Stimulated activated CD4-positive, alpha-beta T cell treated with anti-CD3 and anti-CD28 coated beads, TNF-alpha, amount 100 ng/mL, for 1 hour (primary cell): ENCODE measurements around the gene CGAS.
"Not testable (repeated sequence)": the region's sequence is repeated elsewhere in the genome, so short reads cannot be mapped to it uniquely, and the experiment has no call there.

ENCODE experiments used
- DNase-seq, 3 donors: peaks; one replicate each; pipeline ENCODE4 v3.0.0-alpha.2; 2020; ENCODE audit warnings: low read depth in 3 of 3, low spot score in 1 of 3

Gene CGAS

DNA sequence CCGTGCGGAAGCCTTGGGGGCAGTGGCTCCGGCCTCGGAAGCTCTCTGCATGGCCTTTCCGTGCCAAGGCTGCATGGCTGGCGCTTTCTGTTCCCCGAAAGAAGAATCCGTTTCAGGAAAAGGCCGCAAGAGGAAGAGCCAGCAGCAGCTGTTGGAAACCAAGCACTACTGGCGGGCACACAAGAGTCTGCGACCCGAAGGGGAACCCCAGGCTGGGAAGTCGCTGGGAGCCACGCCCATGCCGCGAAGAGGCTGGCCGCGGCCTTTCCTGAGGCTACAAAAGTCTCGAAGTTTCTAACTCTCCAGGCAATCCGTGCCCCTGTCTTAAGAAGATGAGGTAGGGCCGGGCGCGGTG lies at the start of gene CGAS:
CGAS (minus strand) TSS at position 191 of the 355 bp plus-strand sequence; CDS start at position 75, 116 bp downstream.
- peak; percentile 40 to 64 (median 57) for DNase-seq

DNA sequence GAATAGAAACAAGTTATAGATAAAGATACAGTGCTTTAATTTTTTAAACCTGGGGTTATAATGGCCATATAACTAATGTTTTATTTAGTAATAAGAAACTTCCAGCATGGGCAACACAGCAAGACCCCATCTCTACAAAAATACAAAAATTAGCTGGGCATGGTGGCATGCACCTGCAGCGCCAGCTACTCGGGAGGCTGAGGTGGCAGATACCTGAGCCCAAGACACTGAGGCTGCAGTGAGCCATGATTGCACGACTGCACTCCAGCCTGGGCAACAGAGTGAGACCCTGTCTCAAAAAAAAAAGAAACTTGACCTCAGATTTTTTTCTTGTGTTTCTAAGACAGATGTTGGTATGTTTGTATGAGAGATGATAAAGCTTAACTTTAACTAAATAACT lies 45.8 kb upstream of the CGAS start:
- no peak for DNase-seq

GRCh38 chr6:73491377-73491776 lies 39.3 kb upstream of the CGAS start:
- no peak for DNase-seq

DNA sequence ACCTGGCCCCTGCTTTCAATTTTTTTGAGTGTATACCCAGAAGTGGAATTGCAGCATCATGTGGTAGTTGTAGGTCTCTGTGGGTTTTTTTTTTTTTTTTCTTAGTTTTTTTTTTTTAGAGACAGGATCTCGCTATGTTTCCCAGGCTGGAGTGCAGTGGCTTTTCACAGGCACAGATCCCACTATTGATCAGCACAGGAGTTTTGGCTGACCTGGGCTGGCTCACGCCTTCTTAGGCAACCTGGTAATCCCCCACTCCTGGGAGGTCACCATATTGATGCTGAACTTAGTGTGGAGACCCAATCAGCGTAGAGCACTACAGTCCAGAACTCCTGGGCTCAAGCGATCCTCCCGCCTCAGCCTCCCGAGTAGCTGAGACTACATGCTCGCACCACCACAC lies 35.4 kb upstream of the CGAS start:
- DNase-seq: no peak

DNA sequence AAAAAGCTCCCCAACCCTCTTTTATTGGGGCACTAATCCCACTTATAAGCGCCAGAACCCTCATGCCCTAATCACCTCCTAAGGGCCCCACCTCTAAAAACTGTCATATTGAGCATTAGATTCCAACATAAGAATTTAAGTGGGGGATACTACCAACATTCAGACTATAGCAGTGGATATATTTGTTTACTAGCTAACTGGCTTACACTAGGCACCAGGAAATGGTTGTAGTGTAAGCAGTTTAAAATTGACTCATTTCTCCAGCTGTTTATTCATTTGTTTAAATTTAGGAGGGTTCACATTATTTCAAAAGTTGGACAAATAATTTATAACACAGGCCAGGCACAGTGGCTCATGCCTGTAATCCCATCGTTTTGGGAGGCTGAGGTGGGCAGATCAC lies 32.3 kb upstream of the CGAS start:
- no peak for DNase-seq

DNA sequence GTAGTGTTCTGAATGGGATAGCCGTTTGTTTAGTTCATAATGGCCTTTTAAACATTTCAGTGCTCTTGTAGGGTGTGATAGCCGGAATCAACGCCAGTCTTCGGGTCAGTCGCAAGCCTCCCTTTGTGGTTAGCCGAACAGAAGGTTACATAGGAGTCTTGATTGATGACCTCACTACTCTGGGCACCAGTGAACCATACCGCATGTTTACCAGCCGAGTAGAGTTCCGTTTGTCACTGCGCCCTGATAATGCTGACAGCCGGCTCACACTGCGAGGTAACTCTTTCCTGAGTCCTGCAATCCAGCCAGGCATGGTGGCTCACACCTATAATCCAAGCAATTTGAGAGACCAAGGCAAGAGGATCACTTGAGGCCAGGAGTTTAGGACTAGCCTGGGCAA lies 29.9 kb upstream of the CGAS start:
- DNase-seq: no peak

- DNase-seq: no peak
Observed at GRCh38 chr6:73477407-73477806, 25.3 kb upstream of the CGAS start.

GRCh38 chr6:73476723-73477122 lies 24.6 kb upstream of the CGAS start:
- no peak for DNase-seq

- DNase-seq: no peak
Observed at GRCh38 chr6:73471686-73472290, 19.7 kb upstream of the CGAS start.

- DNase-seq: peak; percentile 42 to 66 (median 55)
Observed at GRCh38 chr6:73461537-73462350, 9.6 kb upstream of the CGAS start, which contains the start of gene MTO1. MTO1 (plus strand) TSS chr6:73461737; CDS start chr6:73461855, 118 bp downstream.

DNA sequence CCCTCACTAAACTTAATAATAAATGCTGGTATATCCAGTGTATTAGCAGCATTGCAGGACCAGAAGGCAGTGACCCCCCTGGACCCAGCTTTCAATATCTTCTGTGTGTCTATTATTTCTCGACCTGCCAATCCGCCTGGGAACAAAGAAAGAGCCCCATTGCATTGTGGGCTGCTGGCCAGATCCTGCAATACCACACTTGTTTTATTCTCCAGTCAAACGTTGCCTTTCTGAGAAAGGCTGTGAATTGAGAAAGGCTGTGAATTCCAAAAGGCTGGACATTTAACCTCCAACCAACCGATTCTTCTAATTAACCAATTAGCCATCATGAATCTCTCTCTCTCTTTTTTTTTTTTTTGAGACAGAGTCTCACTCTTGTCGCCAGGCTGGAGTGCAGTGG lies 8.0 kb upstream of the CGAS start:
- no peak for DNase-seq

GRCh38 chr6:73459474-73459873 lies 7.4 kb upstream of the CGAS start:
- DNase-seq: not testable (repeated sequence)

GRCh38 chr6:73455865-73456629 lies 4.0 kb upstream of the CGAS start:
- no peak for DNase-seq

DNA sequence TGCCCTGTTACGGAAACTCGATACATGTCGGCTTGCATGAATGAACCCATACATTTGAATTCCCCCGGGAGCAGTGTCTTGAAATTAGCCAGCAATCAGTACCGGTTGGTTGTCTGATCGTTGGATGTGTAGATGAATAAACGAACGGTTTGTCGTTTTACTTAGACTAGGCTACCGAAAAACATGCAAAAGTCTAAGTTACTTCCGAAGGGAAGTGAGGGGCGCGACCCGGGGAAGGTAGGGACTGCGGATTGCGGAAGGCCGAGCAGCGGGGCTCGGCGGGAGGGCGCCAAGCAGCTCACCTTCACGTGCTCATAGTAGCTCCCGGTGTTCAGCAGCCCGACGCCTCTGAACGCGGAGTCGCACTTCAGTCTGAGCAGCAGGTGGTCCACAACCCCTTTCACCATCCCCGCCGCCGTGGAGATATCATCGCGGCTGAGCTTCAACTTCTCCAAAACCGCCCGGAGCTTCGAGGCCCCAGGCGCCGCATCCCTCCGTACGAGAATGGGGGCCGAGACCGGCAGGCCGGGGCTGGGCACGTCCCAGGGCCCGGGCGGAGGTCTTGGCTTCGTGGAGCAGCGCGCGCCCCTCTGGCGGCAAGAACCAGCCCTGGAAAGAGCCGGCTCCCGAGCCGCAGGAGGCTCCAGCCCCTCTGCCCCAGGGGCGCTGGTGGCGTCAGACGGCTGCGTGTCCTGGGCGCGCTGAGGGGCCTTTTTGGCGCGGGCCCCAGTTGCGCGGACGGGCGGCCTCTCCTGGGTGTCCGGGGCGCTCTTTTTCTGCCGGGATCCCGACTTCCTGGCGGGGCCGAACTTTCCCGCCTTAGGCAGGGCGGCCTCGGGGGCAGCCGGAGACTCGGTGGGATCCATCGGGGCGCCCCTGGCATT lies 632 bp downstream of the CGAS start:
- DNase-seq: peak in 1 of 3 donors; percentile 32

GRCh38 chr6:73443555-73443954 lies 8.5 kb downstream of the CGAS start:
- no peak for DNase-seq

- DNase-seq: no peak
Observed at GRCh38 chr6:73435236-73435635, 16.9 kb downstream of the CGAS start.

- no peak for DNase-seq
Observed at GRCh38 chr6:73421534-73421933, 30.6 kb downstream of the CGAS start.

- no peak for DNase-seq
Observed at GRCh38 chr6:73418081-73418741, 33.9 kb downstream of the CGAS start.

DNA sequence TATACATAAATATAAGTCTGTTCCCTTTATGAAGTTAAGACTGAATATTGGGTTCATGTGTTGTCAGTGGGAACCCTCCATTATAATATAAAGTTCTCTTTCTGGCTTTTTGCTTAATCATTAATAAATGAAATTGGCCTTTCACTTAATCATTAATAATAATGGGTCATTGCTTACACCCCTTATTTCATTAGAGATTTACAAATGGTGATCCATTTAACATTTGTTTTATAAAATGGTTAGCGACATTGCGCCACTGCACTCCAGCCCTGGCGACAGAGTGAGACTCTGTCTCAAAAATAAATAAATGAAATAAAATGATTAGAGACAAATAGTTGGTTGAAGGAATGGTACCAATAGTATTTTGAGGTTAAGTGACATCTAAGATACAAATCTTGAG lies 39.0 kb downstream of the CGAS start:
- DNase-seq: no peak

DNA sequence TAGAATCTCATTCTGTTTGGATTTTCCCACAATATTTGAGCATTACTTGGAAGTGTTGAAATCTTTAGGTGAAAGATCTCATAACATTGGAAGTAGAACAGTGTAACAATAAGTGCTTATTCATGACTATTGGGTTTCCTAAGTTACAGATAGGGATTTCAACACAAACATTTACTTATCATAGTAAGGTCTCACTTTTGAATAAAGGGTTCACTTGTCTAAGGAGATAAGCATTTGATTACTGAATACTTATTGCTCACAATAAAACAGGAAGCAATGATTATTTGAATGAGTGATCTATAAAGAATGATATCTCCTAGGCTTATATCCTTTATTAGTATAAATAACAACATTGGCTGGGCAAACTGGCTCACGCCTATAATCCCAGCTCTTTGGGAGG lies 42.7 kb downstream of the CGAS start:
- no peak for DNase-seq
